Naive thymus-derived CD8-positive, alpha-beta T cell (primary cell): ENCODE measurements around the gene ARHGEF11. TPM values are rescaled to one million over a fixed set of nuclear protein-coding genes. Genes with fewer than 3 reads are reported as not detected.

Source experiments
- ATAC-seq, 2 donors: fragments of 150-1000 bp; cut with Tn5 transposase in 1 of 2; sonication (Bioruptor Pico), chemical (Tn5 transposase) in 1 of 2; 1 replicate in 1 of 2; 2 replicates in 1 of 2; pipeline ENCODE4 v1.10.0; 2021; ENCODE audit warnings: mild to moderate bottlenecking in 2 of 2, moderate library complexity in 2 of 2
- POLR2A ChIA-PET: fragments of 350-600 bp; sonication (Branson Sonifier 250); formaldehyde crosslinking; loops from one replicate; lab custom pipeline; 2021; ENCODE audit warnings: antibody characterized with exemption; lab: Charles Lee
- DNase-seq, 10 donors: peaks; one replicate each; pipeline versions ENCODE4 v3.0.0 to v3.0.0-alpha.2; 2020 to 2022
- H3K27ac Mint-ChIP-seq, 10 donors: one replicate each; pipeline ENCODE4 v1.8.0; 2020 to 2022; ENCODE audit warnings: mild to moderate bottlenecking in 10 of 10, mixed read lengths in 10 of 10, moderate library complexity in 4 of 10, inconsistent platforms in 1 of 10
- H3K27me3 Mint-ChIP-seq, 5 donors: one replicate each; pipeline ENCODE4 v1.8.0; 2021 to 2022; ENCODE audit warnings: mixed read lengths in 5 of 5
- H3K36me3 Mint-ChIP-seq, 3 donors: one replicate each; pipeline ENCODE4 v1.8.0; 2020 to 2022; ENCODE audit warnings: mixed read lengths in 3 of 3, mild to moderate bottlenecking in 2 of 3, inconsistent platforms in 1 of 3
- H3K4me1 Mint-ChIP-seq, 4 donors: one replicate each; pipeline ENCODE4 v1.8.0; 2021 to 2022; ENCODE audit warnings: mixed read lengths in 4 of 4
- H3K4me3 Mint-ChIP-seq, 10 donors: one replicate each; pipeline ENCODE4 v1.8.0; 2020 to 2022; ENCODE audit warnings: mild to moderate bottlenecking in 10 of 10, mixed read lengths in 10 of 10, moderate library complexity in 6 of 10, inconsistent platforms in 1 of 10
- H3K9me3 Mint-ChIP-seq, 9 donors: one replicate each; pipeline ENCODE4 v1.8.0; 2020 to 2022; ENCODE audit warnings: mixed read lengths in 9 of 9, mild to moderate bottlenecking in 3 of 9, inconsistent platforms in 1 of 9, moderate library complexity in 1 of 9
- polyA plus RNA-seq, 3 donors: library from polyadenylated mRNA; unstranded; fragments of 300-500 nt; fragmentation: Illumina TruSeq; gene quantifications; one replicate each; pipeline ENCODE4 v1.2.3, GENCODE V29; 2021
- total RNA-seq, 8 experiments: library from RNA in 2 of 8; stranded (reverse) in 2 of 8; gene quantifications; one replicate each; pipeline ENCODE4 v1.2.3 and lab custom pipeline; 2021 to 2026

The ARHGEF11 gene
- total and polyA plus RNA-seq, 5 experiments from 2014 or later, result 4.5 to 35.3 (median 15.8) TPM

GRCh38 chr1:156909671-156910070, 135.9 kb downstream of the ARHGEF11 start:
- Mint-ChIP-seq H3K4me1 (peaks cover 0 to 6% (median 4%) of the 10 kb centered on the region in 4 donors), H3K9me3 (peaks cover 0 to 2% (median 0%) of the 10 kb centered on the region in 9 donors), H3K4me3 (no peak overlapping the region), H3K27me3 (peaks cover 13 to 28% (median 22%) of the 10 kb centered on the region in 5 donors), H3K27ac (no peak overlapping the region), H3K36me3 (no peaks in the 10 kb centered on the region)
- ATAC-seq (no peak), DNase-seq (no peak)
- POLR2A ChIA-PET, result no interaction called here

GRCh38 chr1:156908955-156909354, 136.6 kb downstream of the ARHGEF11 start:
- H3K27me3 Mint-ChIP-seq, result peaks cover 9 to 21% (median 17%) of the 10 kb centered on the region in 5 donors
- H3K4me1 Mint-ChIP-seq, result peaks cover 0 to 6% (median 4%) of the 10 kb centered on the region in 4 donors
- H3K27ac Mint-ChIP-seq, result no peak overlapping the region
- DNase-seq (no peak), ATAC-seq (no peak)
- peaks cover 0 to 2% (median 0%) of the 10 kb centered on the region in 9 donors for H3K9me3 Mint-ChIP-seq
- POLR2A ChIA-PET, result no interaction called here
- no peaks in the 10 kb centered on the region for H3K36me3 Mint-ChIP-seq
- H3K4me3 Mint-ChIP-seq, result no peak overlapping the region

- ATAC-seq (no peak), DNase-seq (no peak)
- peaks cover 0 to 2% (median 0%) of the 10 kb centered on the region in 9 donors for H3K9me3 Mint-ChIP-seq
- H3K36me3 Mint-ChIP-seq, result no peaks in the 10 kb centered on the region
- POLR2A ChIA-PET, result no interaction called here
- no peak overlapping the region for H3K27ac Mint-ChIP-seq
- H3K27me3 Mint-ChIP-seq, result peaks cover 9 to 18% (median 14%) of the 10 kb centered on the region in 5 donors
- H3K4me3 Mint-ChIP-seq, result no peak overlapping the region
- peaks cover 0 to 6% (median 4%) of the 10 kb centered on the region in 4 donors for H3K4me1 Mint-ChIP-seq
Observed at GRCh38 chr1:156908541-156908940, 137.0 kb downstream of the ARHGEF11 start.

- DNase-seq, result no peak
- Mint-ChIP-seq H3K9me3 (peaks cover 0 to 2% (median 0%) of the 10 kb centered on the region in 9 donors), H3K36me3 (no peaks in the 10 kb centered on the region), H3K27me3 (peaks cover 5 to 20% (median 13%) of the 10 kb centered on the region in 5 donors), H3K27ac (no peak overlapping the region), H3K4me1 (peaks cover 0 to 6% (median 4%) of the 10 kb centered on the region in 4 donors), H3K4me3 (no peak overlapping the region)
- ATAC-seq, result no peak
- POLR2A ChIA-PET, result no interaction called here
Observed at GRCh38 chr1:156906206-156906906, 139.2 kb downstream of the ARHGEF11 start.

GRCh38 chr1:156905651-156906050, 139.9 kb downstream of the ARHGEF11 start:
- no peak overlapping the region for H3K27ac Mint-ChIP-seq
- H3K36me3 Mint-ChIP-seq, result no peaks in the 10 kb centered on the region
- no peak for DNase-seq
- H3K4me1 Mint-ChIP-seq, result peaks cover 0 to 5% (median 4%) of the 10 kb centered on the region in 4 donors
- no peak overlapping the region for H3K4me3 Mint-ChIP-seq
- peaks cover 0 to 2% (median 0%) of the 10 kb centered on the region in 9 donors for H3K9me3 Mint-ChIP-seq
- H3K27me3 Mint-ChIP-seq, result peaks cover 4 to 17% (median 6%) of the 10 kb centered on the region in 5 donors
- POLR2A ChIA-PET, result no interaction called here
- no peak for ATAC-seq

- no peaks in the 10 kb centered on the region for H3K36me3 Mint-ChIP-seq
- peaks cover 0 to 2% (median under 1%) of the 10 kb centered on the region in 4 donors for H3K4me1 Mint-ChIP-seq
- POLR2A ChIA-PET, result no interaction called here
- no peak overlapping the region for H3K27ac Mint-ChIP-seq
- peaks cover 0 to 2% (median 0%) of the 10 kb centered on the region in 9 donors for H3K9me3 Mint-ChIP-seq
- DNase-seq, result no peak
- H3K27me3 Mint-ChIP-seq, result peaks cover 1 to 17% (median 8%) of the 10 kb centered on the region in 5 donors
- no peak for ATAC-seq
- no peak overlapping the region for H3K4me3 Mint-ChIP-seq
Observed at GRCh38 chr1:156905176-156905575, 140.4 kb downstream of the ARHGEF11 start.

- Mint-ChIP-seq H3K27ac (peak overlapping the region in 2 of 10 donors; percentile 57 to 72), H3K4me1 (peaks cover 0 to 2% (median 0%) of the 10 kb centered on the region in 4 donors), H3K9me3 (peaks cover 0 to 2% (median 0%) of the 10 kb centered on the region in 9 donors), H3K36me3 (no peaks in the 10 kb centered on the region), H3K27me3 (peaks cover 2 to 17% (median 8%) of the 10 kb centered on the region in 5 donors), H3K4me3 (no peak overlapping the region)
- POLR2A ChIA-PET, result no interaction called here
- DNase-seq (no peak), ATAC-seq (no peak)
Observed at GRCh38 chr1:156904187-156904959, 141.2 kb downstream of the ARHGEF11 start.

GRCh38 chr1:156903328-156904091, 142.0 kb downstream of the ARHGEF11 start:
- H3K4me3 Mint-ChIP-seq, result no peak overlapping the region
- no peak for DNase-seq
- no peak for ATAC-seq
- H3K27ac Mint-ChIP-seq, result no peak overlapping the region
- POLR2A ChIA-PET, result no interaction called here
- no peaks in the 10 kb centered on the region for H3K36me3 Mint-ChIP-seq
- H3K27me3 Mint-ChIP-seq, result peaks cover 6 to 24% (median 13%) of the 10 kb centered on the region in 5 donors
- H3K9me3 Mint-ChIP-seq, result peaks cover 0 to 2% (median 0%) of the 10 kb centered on the region in 9 donors
- peaks cover under 1 to 4% (median 2%) of the 10 kb centered on the region in 4 donors for H3K4me1 Mint-ChIP-seq

GRCh38 chr1:156901966-156902915, 143.3 kb downstream of the ARHGEF11 start:
- Mint-ChIP-seq H3K36me3 (no peaks in the 10 kb centered on the region), H3K27ac (peak overlapping the region in 1 of 10 donors; percentile 37), H3K9me3 (peaks cover 0 to 2% (median 0%) of the 10 kb centered on the region in 9 donors), H3K27me3 (peaks cover 6 to 32% (median 22%) of the 10 kb centered on the region in 5 donors), H3K4me1 (peaks cover 3 to 15% (median 7%) of the 10 kb centered on the region in 4 donors), H3K4me3 (no peak overlapping the region)
- ATAC-seq (no peak), DNase-seq (no peak)
- POLR2A ChIA-PET, result no interaction called here

GRCh38 chr1:156901590-156901900, 144.0 kb downstream of the ARHGEF11 start:
- POLR2A ChIA-PET, result interaction anchor here (1.0 kb wide), 1 partner anchor 63 kb away, joined by 3 read pairs; no protein-coding TSS in a partner anchor
- Mint-ChIP-seq H3K4me3 (no peak overlapping the region), H3K4me1 (peaks cover 3 to 15% (median 6%) of the 10 kb centered on the region in 4 donors), H3K27me3 (peaks cover 6 to 31% (median 28%) of the 10 kb centered on the region in 5 donors), H3K36me3 (no peaks in the 10 kb centered on the region), H3K9me3 (peaks cover 0 to 2% (median 0%) of the 10 kb centered on the region in 9 donors), H3K27ac (peak overlapping the region in 2 of 10 donors; percentile 37 to 56)
- DNase-seq, result no peak
- ATAC-seq, result no peak

- Mint-ChIP-seq H3K9me3 (peaks cover 0 to 2% (median 0%) of the 10 kb centered on the region in 9 donors), H3K4me1 (peaks cover 3 to 15% (median 6%) of the 10 kb centered on the region in 4 donors), H3K36me3 (no peaks in the 10 kb centered on the region), H3K4me3 (no peak overlapping the region), H3K27me3 (peaks cover 6 to 34% (median 29%) of the 10 kb centered on the region in 5 donors), H3K27ac (peak overlapping the region in 2 of 10 donors; percentile 37 to 56)
- no peak for DNase-seq
- ATAC-seq, result no peak
- POLR2A ChIA-PET, result interaction anchor here (1.0 kb wide), 1 partner anchor 63 kb away, joined by 3 read pairs; no protein-coding TSS in a partner anchor
Observed at GRCh38 chr1:156900896-156901589, 144.5 kb downstream of the ARHGEF11 start.
